Stimulated activated CD8-positive, alpha-beta memory T cell treated with anti-CD3 and anti-CD28 coated beads, Interleukin-15, amount 100 ng/mL, for 24 hours (primary cell): Measurements from ENCODE around the gene MFSD6.

Source experiments
- DNase-seq: peaks from one replicate; pipeline ENCODE4 v3.0.0-alpha.2; 2020; ENCODE audit warnings: low read depth

Gene MFSD6

GRCh38 chr2:190533175-190533967 is 125.2 kb downstream of the MFSD6 start:
- DNase-seq, result no peak

- no peak for DNase-seq
Measured at GRCh38 chr2:190533968-190534309, 125.8 kb downstream of the MFSD6 start.

DNA sequence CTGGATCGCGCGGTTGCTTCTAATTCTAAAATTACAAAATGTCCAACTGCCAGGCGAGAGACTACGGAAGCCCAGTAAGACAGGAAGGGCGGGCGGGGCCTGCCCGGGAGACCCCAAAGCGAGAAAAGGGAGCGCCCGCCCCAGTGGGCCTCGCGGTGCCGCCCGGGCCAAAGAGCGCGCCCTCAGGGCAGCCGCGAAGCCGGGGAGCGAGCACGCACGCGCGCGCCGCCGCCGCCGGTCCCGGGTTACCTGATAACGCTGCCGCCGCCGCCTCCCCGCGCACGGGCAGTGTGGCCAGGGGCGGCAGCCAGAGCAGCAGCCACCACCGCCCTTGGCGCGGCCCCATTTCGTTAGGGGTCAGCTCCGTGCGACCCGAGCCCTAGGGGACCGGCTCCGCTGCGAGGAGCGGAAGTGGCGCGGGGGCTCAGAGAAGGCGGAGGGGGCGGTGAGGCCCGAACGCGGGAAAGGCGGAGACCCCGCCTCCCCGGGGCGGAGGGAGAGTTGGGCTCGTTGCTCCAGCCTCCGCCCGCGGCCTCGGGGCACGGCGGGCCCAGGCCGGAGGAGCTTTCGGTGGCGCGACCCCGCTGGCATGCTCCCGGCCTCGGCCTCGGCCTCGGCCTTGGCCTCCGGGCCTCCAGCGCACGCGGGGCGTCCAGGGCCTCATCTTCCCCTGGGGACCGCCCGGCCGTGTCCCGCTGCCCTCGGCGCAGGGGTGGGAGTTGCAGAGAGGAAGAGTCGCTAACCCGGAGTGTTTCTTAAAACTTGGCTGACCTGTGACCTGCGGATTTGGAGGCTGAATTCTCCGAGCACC is 126.4 kb downstream of the MFSD6 start, which contains the start of gene NEMP2:
Gene NEMP2 (minus strand): TSS at position 413 of the 811 bp plus-strand sequence. CDS start 67 bp downstream, at position 346.
- DNase-seq, result peak; percentile 66

DNA sequence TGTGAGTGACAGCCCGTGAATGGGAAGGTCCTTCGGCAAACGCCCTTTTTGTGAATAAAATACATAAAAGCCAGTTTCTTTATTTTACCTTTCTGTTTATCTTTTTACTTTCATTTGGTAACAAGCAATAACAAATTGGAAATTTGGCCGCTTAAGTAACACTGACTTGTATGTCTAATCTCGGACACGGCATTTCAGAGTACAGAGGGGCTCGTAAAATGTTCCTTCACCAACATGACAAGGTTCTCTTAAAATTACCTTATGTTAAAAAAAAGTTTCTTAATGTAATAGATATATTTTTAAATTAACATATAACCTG is 126.9 kb downstream of the MFSD6 start:
- no peak for DNase-seq

GRCh38 chr2:190535586-190535985 is 127.4 kb downstream of the MFSD6 start:
- DNase-seq, result no peak

GRCh38 chr2:190537765-190538164 is 129.6 kb downstream of the MFSD6 start:
- DNase-seq, result no peak

GRCh38 chr2:190538201-190538600 is 130.0 kb downstream of the MFSD6 start:
- no peak for DNase-seq

- no peak for DNase-seq
Measured at GRCh38 chr2:190540048-190540447, 131.9 kb downstream of the MFSD6 start.

GRCh38 chr2:190545093-190545492 is 136.9 kb downstream of the MFSD6 start:
- no peak for DNase-seq

DNA sequence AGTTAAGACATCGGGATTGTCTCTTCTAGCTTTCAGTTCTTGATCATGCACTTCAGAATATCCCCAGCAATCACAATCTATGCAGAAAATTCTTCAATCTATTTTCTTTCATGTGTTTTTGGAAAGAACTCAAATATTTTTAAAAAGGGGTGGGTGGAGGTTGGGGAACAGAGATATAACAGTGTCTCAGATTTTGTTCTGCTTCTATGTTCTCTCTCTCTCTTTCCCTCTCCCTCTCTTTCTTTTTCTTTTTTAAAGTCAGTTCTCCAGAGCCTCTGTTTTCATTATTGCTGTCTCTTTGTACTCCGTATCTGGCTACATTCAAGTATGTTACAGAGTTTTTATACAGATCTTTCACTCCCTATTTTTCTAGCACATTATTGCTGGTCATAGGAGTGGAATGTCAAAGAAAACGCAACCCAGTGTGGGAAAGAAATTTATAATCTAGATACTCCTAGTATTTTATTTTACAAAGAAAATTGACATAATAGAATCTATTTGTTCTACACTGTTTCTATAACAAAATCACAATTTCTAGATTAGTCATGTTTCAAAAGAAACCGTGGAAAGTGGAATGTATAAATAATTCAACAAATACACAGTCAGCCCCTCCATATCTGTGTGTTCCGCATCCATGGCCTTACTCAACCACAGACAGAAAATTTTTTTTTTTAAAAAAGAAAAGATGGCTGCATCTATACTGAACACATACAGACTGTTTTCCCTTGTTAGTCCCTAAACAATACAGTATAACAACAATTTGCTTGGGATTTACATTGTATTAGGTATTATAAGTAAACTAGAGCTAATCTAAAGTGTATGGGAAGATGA is 137.6 kb downstream of the MFSD6 start:
- DNase-seq, result no peak

GRCh38 chr2:190546734-190547133 is 138.6 kb downstream of the MFSD6 start:
- DNase-seq, result no peak

DNA sequence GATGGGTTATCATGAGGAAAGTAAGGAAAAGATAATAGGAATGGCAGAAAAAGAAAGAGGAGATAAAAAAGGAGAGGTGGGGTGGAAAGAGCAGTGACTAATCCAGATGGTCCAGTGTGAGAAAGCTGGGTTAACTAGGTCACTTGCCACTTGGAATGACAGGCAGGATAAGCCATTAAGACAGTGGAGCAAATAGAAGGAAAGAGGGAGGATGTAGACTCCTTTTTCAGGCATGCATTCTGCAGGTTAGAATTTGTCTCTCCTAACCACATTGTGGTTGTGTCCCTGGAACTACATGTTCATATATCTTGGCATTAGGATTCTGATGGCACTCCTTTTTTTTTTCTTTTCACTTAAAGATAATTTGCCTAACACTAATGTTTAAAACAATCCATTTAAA is 139.7 kb downstream of the MFSD6 start:
- no peak for DNase-seq

DNA sequence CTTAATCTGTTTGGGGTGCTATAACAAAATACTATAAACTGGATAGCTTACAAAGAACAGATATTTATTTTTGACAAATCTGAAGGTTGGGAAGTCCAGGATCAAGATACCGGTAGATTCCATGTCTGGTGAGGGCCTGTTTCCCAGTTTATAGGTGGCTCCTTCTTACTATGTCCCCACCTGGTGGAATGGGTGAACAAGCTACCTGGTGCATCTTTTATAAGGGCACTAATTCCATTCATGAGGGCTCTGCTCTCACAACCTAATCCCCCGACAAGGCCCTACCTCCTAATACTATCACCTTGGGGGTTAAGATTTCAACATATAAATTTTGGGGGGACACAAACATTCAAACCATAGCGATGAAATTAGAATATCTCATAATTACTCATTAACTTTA is 142.0 kb downstream of the MFSD6 start:
- no peak for DNase-seq
